Measurements from ENCODE around the gene TAB3. TPM values are rescaled to one million over a fixed set of nuclear protein-coding genes. Genes with fewer than 3 reads are reported as not detected.

The TAB3 gene
- total RNA-seq, 4 donors from 2014 or later: 17.0 to 22.4 (median 19.6) TPM

- Histone ChIP-seq H3K9me3 (no peaks in the 10 kb centered on the region), H3K27ac (replicated peaks in 1 of 4) (no peak overlapping the region), H3K27me3 (peaks cover 0 to 3% (median 0%) of the 10 kb centered on the region in 4 donors), H3K4me3 (no peak overlapping the region), H3K36me3 (peaks cover 0 to 12% (median 5%) of the 10 kb centered on the region in 4 donors), H3K4me1 (no peaks in the 10 kb centered on the region)
- WGBS: 53% methylated on average over 1 of the region's 1 CpG
- intact Hi-C loops (cut with DNase I): no loop called here
- no peak for TF ChIP-seq CTCF (IDR thresholded peaks at IDR 0.05)
- TF ChIP-seq POLR2AphosphoS5 (IDR thresholded peaks at IDR 0.05): no peak
- no peak for TF ChIP-seq EP300 (IDR thresholded peaks at IDR 0.05)
- no peak for TF ChIP-seq POLR2A (IDR thresholded peaks at IDR 0.05; ENCODE audit: low read depth)
- no peak for DNase-seq (ENCODE audit: extremely low spot score)
These were observed 25.1 kb downstream of the TAB3 start for GRCh38 chrX:30863974-30864373.

GRCh38 chrX:30858098-30858497, 31.0 kb downstream of the TAB3 start:
- no peaks in the 10 kb centered on the region for H3K9me3 ChIP-seq
- no peak overlapping the region for H3K4me3 ChIP-seq
- no peaks in the 10 kb centered on the region for H3K27me3 ChIP-seq
- WGBS: 82% methylated on average over 1 of the region's 1 CpG
- H3K36me3 ChIP-seq: peaks cover 0 to 39% (median 17%) of the 10 kb centered on the region in 4 donors
- intact Hi-C loops (cut with DNase I): no loop called here
- no peak for DNase-seq (ENCODE audit: extremely low spot score)
- no peaks in the 10 kb centered on the region for H3K4me1 ChIP-seq
- TF ChIP-seq CTCF (IDR thresholded peaks at IDR 0.05): no peak
- no peak for TF ChIP-seq EP300 (IDR thresholded peaks at IDR 0.05)
- TF ChIP-seq POLR2AphosphoS5 (IDR thresholded peaks at IDR 0.05): no peak
- TF ChIP-seq POLR2A (IDR thresholded peaks at IDR 0.05; ENCODE audit: low read depth): no peak
- no peak overlapping the region for H3K27ac ChIP-seq (replicated peaks in 1 of 4)

GRCh38 chrX:30851449-30851848, 37.6 kb downstream of the TAB3 start:
- H3K27me3 ChIP-seq: no peaks in the 10 kb centered on the region
- TF ChIP-seq EP300 (IDR thresholded peaks at IDR 0.05) (no peak), POLR2A (IDR thresholded peaks at IDR 0.05; ENCODE audit: low read depth) (no peak), CTCF (IDR thresholded peaks at IDR 0.05) (no peak), POLR2AphosphoS5 (IDR thresholded peaks at IDR 0.05) (no peak)
- no peak overlapping the region for H3K4me3 ChIP-seq
- peaks cover 0 to 30% (median 16%) of the 10 kb centered on the region in 4 donors for H3K36me3 ChIP-seq
- no peak for DNase-seq (ENCODE audit: extremely low spot score)
- 54% methylated on average over 1 of the region's 1 CpG for WGBS
- H3K9me3 ChIP-seq: no peaks in the 10 kb centered on the region
- no peaks in the 10 kb centered on the region for H3K4me1 ChIP-seq
- no peak overlapping the region for H3K27ac ChIP-seq (replicated peaks in 1 of 4)
- intact Hi-C loops (cut with DNase I): no loop called here

GRCh38 chrX:30835373-30835772, 53.7 kb downstream of the TAB3 start:
- TF ChIP-seq CTCF (IDR thresholded peaks at IDR 0.05) (no peak), POLR2A (IDR thresholded peaks at IDR 0.05; ENCODE audit: low read depth) (no peak), POLR2AphosphoS5 (IDR thresholded peaks at IDR 0.05) (no peak), EP300 (IDR thresholded peaks at IDR 0.05) (no peak)
- peaks cover 0 to 47% (median 24%) of the 10 kb centered on the region in 4 donors for H3K36me3 ChIP-seq
- H3K4me3 ChIP-seq: no peak overlapping the region
- WGBS: 89% methylated on average over 4 of the region's 4 CpGs
- no peak for DNase-seq (ENCODE audit: extremely low spot score)
- intact Hi-C loops (cut with DNase I): no loop called here
- no peaks in the 10 kb centered on the region for H3K9me3 ChIP-seq
- H3K4me1 ChIP-seq: no peaks in the 10 kb centered on the region
- no peak overlapping the region for H3K27ac ChIP-seq (replicated peaks in 1 of 4)
- no peaks in the 10 kb centered on the region for H3K27me3 ChIP-seq

- WGBS: 91% methylated on average over 4 of the region's 4 CpGs
- H3K27ac ChIP-seq (replicated peaks in 1 of 4): no peak overlapping the region
- H3K4me1 ChIP-seq: no peaks in the 10 kb centered on the region
- H3K27me3 ChIP-seq: no peaks in the 10 kb centered on the region
- intact Hi-C loops (cut with DNase I): no loop called here
- DNase-seq (ENCODE audit: extremely low spot score): no peak
- TF ChIP-seq EP300 (IDR thresholded peaks at IDR 0.05) (no peak), POLR2A (IDR thresholded peaks at IDR 0.05; ENCODE audit: low read depth) (no peak), POLR2AphosphoS5 (IDR thresholded peaks at IDR 0.05) (no peak), CTCF (IDR thresholded peaks at IDR 0.05) (no peak)
- peaks cover 0 to 51% (median 22%) of the 10 kb centered on the region in 4 donors for H3K36me3 ChIP-seq
- no peak overlapping the region for H3K4me3 ChIP-seq
- no peaks in the 10 kb centered on the region for H3K9me3 ChIP-seq
These were observed 55.2 kb downstream of the TAB3 start for GRCh38 chrX:30833896-30834295.
